Sciatic nerve (tissue), 1 donor: ENCODE data around the gene FNDC11. TPM values are rescaled to one million over a fixed set of nuclear protein-coding genes. Genes with fewer than 3 reads are reported as not detected.

Source experiments
- total RNA-seq: library from RNA; stranded (reverse); fragmentation: NEBNext Ultra II Directional; extraction: Animal tissue kit (Norgen Biotek cat#: 25700); gene quantifications from one replicate; pipeline ENCODE4 v1.2.1, GENCODE V29; 2021
- donor health status: DM: no; HTN: no; CAD: no.

FNDC11 gene
- total RNA-seq, 1 donor from 2014 or later = 0.94 TPM

Other genes with a start within 250 kb of the FNDC11 start
- 0.80 TPM for gene CHRNA4, start 192.8 kb upstream of the FNDC11 start, total RNA-seq
- gene KCNQ2, start 81.5 kb upstream of the FNDC11 start, total RNA-seq = not detected
- 0.45 TPM for gene EEF1A2, start 55.1 kb upstream of the FNDC11 start, total RNA-seq
- gene PPDPF, start 33.4 kb upstream of the FNDC11 start, total RNA-seq = 257 TPM
- gene PTK6, start 16.8 kb upstream of the FNDC11 start, total RNA-seq = 0.13 TPM
- gene SRMS, start 6.4 kb upstream of the FNDC11 start, total RNA-seq = not detected
- gene HELZ2, start 20.1 kb downstream of the FNDC11 start, total RNA-seq = 21.4 TPM
- 11.1 TPM for gene GMEB2, start 72.9 kb downstream of the FNDC11 start, total RNA-seq
- 19.7 TPM for gene STMN3, start 99.3 kb downstream of the FNDC11 start, total RNA-seq
- gene RTEL1, start 104.2 kb downstream of the FNDC11 start, total RNA-seq = 34.1 TPM
- 6.1 TPM for gene TNFRSF6B, start 142.5 kb downstream of the FNDC11 start, total RNA-seq
- 49.1 TPM for gene ARFRP1, start 153.8 kb downstream of the FNDC11 start, total RNA-seq
- 23.8 TPM for gene ZGPAT, start 153.9 kb downstream of the FNDC11 start, total RNA-seq
- gene LIME1, start 182.5 kb downstream of the FNDC11 start, total RNA-seq = 8.1 TPM
- 73.0 TPM for gene SLC2A4RG, start 185.6 kb downstream of the FNDC11 start, total RNA-seq